H1 (cell line): ENCODE results near the gene LMX1B. TPM values are rescaled to one million over a fixed set of nuclear protein-coding genes. Genes with fewer than 3 reads are reported as not detected.

Experiments
- CTCF ChIA-PET: fragments of 300-600 bp; sonication (Branson Sonifier 250); formaldehyde crosslinking; loops from one replicate; lab custom pipeline; 2021; ENCODE audit not compliant: partially characterized antibody; lab: Charles Lee
- POLR2A ChIA-PET: fragments of 300-600 bp; sonication (Branson Sonifier 250); formaldehyde crosslinking; loops from one replicate; lab custom pipeline; 2021; ENCODE audit warnings: inconsistent platforms; ENCODE audit not compliant: partially characterized antibody; lab: Charles Lee
- DNase-seq, 2 experiments: peaks; one replicate each; pipeline versions ENCODE4 v3.0.0 to v3.0.0-alpha.2; 2010 to 2022; ENCODE audit warnings: low spot score in 2 of 2, low read depth in 1 of 2, mixed read lengths in 1 of 2
- FAIRE-seq: peaks from 2 replicates; lab custom pipeline; 2011; peaks lifted over from hg19 to GRCh38; lab: Jason Lieb, UNC
- H2AFZ ChIP-seq: 2 replicates; pipeline ENCODE4 v1.8.1; 2012; ENCODE audit warnings: low read length, inconsistent platforms
- H2AK5ac ChIP-seq: 2 replicates; pipeline ENCODE4 v1.6.1; 2013; ENCODE audit warnings: low read depth, low read length
- H2BK120ac ChIP-seq: replicated peaks from 2 replicates; pipeline ENCODE3; 2013; ENCODE audit warnings: low read depth, low read length, inconsistent platforms
- H2BK12ac ChIP-seq: 2 replicates; pipeline ENCODE4 v1.6.1; 2013; ENCODE audit warnings: low read depth, low read length
- H2BK15ac ChIP-seq: 2 replicates; pipeline ENCODE4 v1.6.1; 2013; ENCODE audit warnings: low read length
- H2BK20ac ChIP-seq: 2 replicates; pipeline ENCODE4 v1.6.1; 2013; ENCODE audit warnings: low read length
- H2BK5ac ChIP-seq: 2 replicates; pipeline ENCODE4 v1.6.1; 2013; ENCODE audit warnings: low read depth, low read length
- H3K14ac ChIP-seq: 2 replicates; pipeline ENCODE4 v1.6.1; 2013; ENCODE audit warnings: inconsistent platforms; ENCODE audit not compliant: insufficient read length
- H3K18ac ChIP-seq: 2 replicates; pipeline ENCODE4 v1.6.1; 2013; ENCODE audit warnings: low read length; ENCODE audit errors: extremely low read depth
- H3K23ac ChIP-seq: 2 replicates; pipeline ENCODE4 v1.6.1; 2013; ENCODE audit warnings: inconsistent platforms; ENCODE audit not compliant: insufficient read length
- H3K23me2 ChIP-seq: 2 replicates; pipeline ENCODE4 v1.6.1; 2013; ENCODE audit warnings: low read depth, low read length
- H3K27ac ChIP-seq: 2 replicates; pipeline ENCODE4 v1.6.1; 2011; ENCODE audit warnings: low read depth, low read length, inconsistent platforms
- H3K27me3 ChIP-seq, 4 experiments: replicated peaks in 1 of 4; 1 replicate in 1 of 4; 2 replicates in 3 of 4; pipeline versions ENCODE4 v1.6.1 to v1.8.1; 2011 to 2013; ENCODE audit warnings: low read length in 3 of 4, mild to moderate bottlenecking in 3 of 4, inconsistent platforms in 2 of 4, mixed read lengths in 2 of 4, moderate library complexity in 1 of 4; ENCODE audit not compliant: control insufficient read depth in 3 of 4, insufficient read depth in 3 of 4; ENCODE audit errors: extremely low read depth in 1 of 4
- H3K36me3 ChIP-seq, 4 experiments: 2 replicates each; pipeline versions ENCODE4 v1.6.1 to v1.8.1; 2011 to 2013; ENCODE audit warnings: mild to moderate bottlenecking in 4 of 4, low read length in 3 of 4, moderate library complexity in 2 of 4, control low read depth in 1 of 4, inconsistent platforms in 1 of 4; ENCODE audit not compliant: insufficient read depth in 4 of 4, control insufficient read depth in 2 of 4
- H3K4ac ChIP-seq: replicated peaks from 2 replicates; pipeline ENCODE3; 2013; ENCODE audit warnings: low read length, low read depth, mixed read lengths, inconsistent platforms; ENCODE audit not compliant: insufficient read length
- H3K4me1 ChIP-seq, 4 experiments: replicated peaks in 1 of 4; 1 replicate in 1 of 4; 2 replicates in 3 of 4; pipeline versions ENCODE4 v1.6.1 to v1.8.1; 2011 to 2013; ENCODE audit warnings: low read length in 3 of 4, inconsistent platforms in 2 of 4, mixed read lengths in 1 of 4; ENCODE audit not compliant: insufficient read depth in 4 of 4, control insufficient read depth in 3 of 4
- H3K4me2 ChIP-seq, 2 experiments: 2 replicates each; pipeline versions ENCODE4 v1.6.1 to v1.8.1; 2011 to 2013; ENCODE audit warnings: low read depth in 2 of 2, low read length in 2 of 2, control low read depth in 1 of 2, inconsistent platforms in 1 of 2, mild to moderate bottlenecking in 1 of 2; ENCODE audit not compliant: insufficient read depth in 1 of 2
- H3K4me3 ChIP-seq, 4 experiments: fragments of 200-600, 300-600 bp in 1 of 4; sonication (generic), shearing (Covaris generic), sonication (Bioruptor Twin) in 1 of 4; 2 replicates each; pipeline versions ENCODE4 v1.5.1 to v1.8.1; 2011 to 2016; ENCODE audit warnings: low read length in 4 of 4, low read depth in 3 of 4, control low read depth in 2 of 4, inconsistent platforms in 2 of 4, mild to moderate bottlenecking in 2 of 4, mixed read lengths in 1 of 4, moderate library complexity in 1 of 4; ENCODE audit not compliant: insufficient read depth in 2 of 4; ENCODE audit errors: extremely low read depth in 1 of 4
- H3K56ac ChIP-seq: replicated peaks from 2 replicates; pipeline ENCODE3; 2013; ENCODE audit warnings: low read depth, mild to moderate bottlenecking, mixed read lengths, low read length, inconsistent platforms; ENCODE audit not compliant: insufficient read length
- H3K79me1 ChIP-seq: 2 replicates; pipeline ENCODE4 v1.6.1; 2013; ENCODE audit warnings: low read depth, low read length, control low read depth
- H3K79me2 ChIP-seq, 2 experiments: 2 replicates each; pipeline versions ENCODE4 v1.6.1 to v1.8.1; 2012 to 2013; ENCODE audit warnings: low read length in 2 of 2, mild to moderate bottlenecking in 2 of 2, inconsistent platforms in 1 of 2; ENCODE audit not compliant: insufficient read depth in 2 of 2, control insufficient read depth in 1 of 2
- H3K9ac ChIP-seq, 4 experiments: replicated peaks in 1 of 4; 1 replicate in 1 of 4; 2 replicates in 3 of 4; pipeline versions ENCODE4 v1.6.1 to v1.8.1; 2011 to 2013; ENCODE audit warnings: low read depth in 3 of 4, low read length in 3 of 4, control low read depth in 2 of 4, mild to moderate bottlenecking in 2 of 4, moderate library complexity in 2 of 4, inconsistent platforms in 1 of 4; ENCODE audit errors: extremely low read depth in 1 of 4
- H3K9me3 ChIP-seq, 2 experiments: 2 replicates each; pipeline versions ENCODE4 v1.6.1 to v1.8.1; 2012 to 2013; ENCODE audit warnings: mild to moderate bottlenecking in 2 of 2, moderate library complexity in 2 of 2, control low read depth in 1 of 2, inconsistent platforms in 1 of 2, low read depth in 1 of 2, low read length in 1 of 2, mixed read lengths in 1 of 2; ENCODE audit not compliant: insufficient read depth in 2 of 2
- H4K20me1 ChIP-seq, 2 experiments: replicated peaks in 1 of 2; 2 replicates each; pipeline versions ENCODE3 to v1.8.1; 2011 to 2013; ENCODE audit warnings: inconsistent platforms in 2 of 2, low read length in 2 of 2, mild to moderate bottlenecking in 1 of 2; ENCODE audit not compliant: insufficient read depth in 2 of 2, control insufficient read depth in 1 of 2
- H4K5ac ChIP-seq: 2 replicates; pipeline ENCODE4 v1.6.1; 2013; ENCODE audit warnings: low read length, low read depth, mixed read lengths, inconsistent platforms; ENCODE audit not compliant: insufficient read length
- H4K8ac ChIP-seq: 2 replicates; pipeline ENCODE4 v1.8.0; 2013; ENCODE audit warnings: mild to moderate bottlenecking, moderate library complexity, low read length, inconsistent platforms; ENCODE audit not compliant: insufficient read depth; ENCODE audit errors: extremely low read depth
- H4K91ac ChIP-seq: replicated peaks from 2 replicates; pipeline ENCODE3; 2013; ENCODE audit warnings: low read length, mixed read lengths, inconsistent platforms; ENCODE audit not compliant: insufficient read length
- BCL11A ChIP-seq, 2 experiments: IDR thresholded peaks; one replicate each; pipeline ENCODE4 v1.6.1; 2011; ENCODE audit warnings: low read depth in 2 of 2, low read length in 2 of 2, mild to moderate bottlenecking in 2 of 2
- CHD2 ChIP-seq: IDR thresholded peaks from 2 replicates; pipeline ENCODE4 v1.6.1; 2012; ENCODE audit warnings: low read length, improper control_type of control experiment
- GABPA ChIP-seq: IDR thresholded peaks from 2 replicates; pipeline ENCODE4 v1.6.1; 2011; ENCODE audit warnings: mild to moderate bottlenecking, low read length, moderate library complexity, borderline replicate concordance; ENCODE audit not compliant: insufficient read depth
- KDM4A ChIP-seq: IDR thresholded peaks from one replicate; pipeline ENCODE4 v1.7.1; 2012; ENCODE audit warnings: low read depth, mild to moderate bottlenecking, moderate library complexity, low read length, inconsistent platforms; ENCODE audit not compliant: severe bottlenecking
- MAFK ChIP-seq: IDR thresholded peaks from 2 replicates; pipeline ENCODE4 v1.6.1; 2012; ENCODE audit warnings: low read depth, mild to moderate bottlenecking, improper control_type of control experiment, low read length
- PHF8 ChIP-seq: fragments of 200-600 bp; sonication (generic); conservative IDR thresholded peaks from 2 replicates; pipeline ENCODE4 v1.7.1; 2012; ENCODE audit warnings: low read depth, mild to moderate bottlenecking, inconsistent platforms, low read length, moderate library complexity
- RXRA ChIP-seq: IDR thresholded peaks from 2 replicates; pipeline ENCODE4 v1.6.1; 2011; ENCODE audit warnings: low read depth, mild to moderate bottlenecking, low read length, moderate library complexity; ENCODE audit not compliant: insufficient read depth
- SP2 ChIP-seq: IDR thresholded peaks from 2 replicates; pipeline ENCODE4 v1.6.1; 2012; ENCODE audit warnings: mild to moderate bottlenecking, low read length, inconsistent platforms
- YY1 ChIP-seq: IDR thresholded peaks from 2 replicates; pipeline ENCODE4 v1.6.1; 2011; ENCODE audit warnings: low read depth, mild to moderate bottlenecking, low read length
- WGBS, 2 experiments: shearing (Covaris generic) in 1 of 2; methylation state at CpG; one replicate each; pipeline versions ENCODE4 v1.1.6 to v1.1.7; 2013 to 2015; ENCODE audit warnings: low lambda C conversion rate in 2 of 2, mixed read lengths in 2 of 2, inconsistent platforms in 1 of 2, low coverage in 1 of 2, missing lambda C conversion rate in 1 of 2; ENCODE audit not compliant: insufficient replicate concordance in 2 of 2, insufficient coverage in 1 of 2, insufficient read length in 1 of 2; ENCODE audit errors: extremely low coverage in 1 of 2, missing lambda C conversion rate in 1 of 2; 5-methylcytosine and 5-hydroxymethylcytosine counted together
- polyA plus RNA-seq, 7 experiments: library from polyadenylated mRNA; depleted of rRNA in 3 of 7; stranded (reverse) in 5 of 7; unstranded in 2 of 7; fragments of >200 nt in 5 of 7; fragments of 200-250 nt in 2 of 7; gene quantifications; 1 replicate in 5 of 7; 2 replicates in 1 of 7; 4 replicates in 1 of 7; pipeline versions ENCODE4 v1.2.1 to v1.2.3, GENCODE V29; 2011 to 2013; ENCODE audit warnings: missing spikeins in 2 of 7, mixed read lengths in 2 of 7
- total RNA-seq: library from RNA; stranded (reverse); fragmentation: NEBNext Ultra II Directional; extraction: Animal tissue kit (Norgen Biotek cat#: 25700); gene quantifications from 2 replicates; pipeline ENCODE4 v1.2.1, GENCODE V29; 2021
- TF ChIP-seq, protein P1 (sequence below): IDR thresholded peaks from 2 replicates; pipeline ENCODE4 v1.6.1; 2011; ENCODE audit warnings: low read depth, mild to moderate bottlenecking, low read length; ENCODE audit not compliant: insufficient read depth
- TF ChIP-seq, protein P2 (sequence below): IDR thresholded peaks from 2 replicates; pipeline ENCODE4 v1.6.1; 2011; ENCODE audit warnings: low read length, improper control_type of control experiment
- TF ChIP-seq, protein P3 (sequence below): IDR thresholded peaks from 2 replicates; pipeline ENCODE4 v1.6.1; 2012; ENCODE audit warnings: inconsistent platforms

The LMX1B gene
- total and polyA plus RNA-seq, 2 of the 8 experiments (the other 6 are each of a cell fraction or from before 2014, with no cell fraction given) = 0.09 to 0.37 TPM

DNA sequence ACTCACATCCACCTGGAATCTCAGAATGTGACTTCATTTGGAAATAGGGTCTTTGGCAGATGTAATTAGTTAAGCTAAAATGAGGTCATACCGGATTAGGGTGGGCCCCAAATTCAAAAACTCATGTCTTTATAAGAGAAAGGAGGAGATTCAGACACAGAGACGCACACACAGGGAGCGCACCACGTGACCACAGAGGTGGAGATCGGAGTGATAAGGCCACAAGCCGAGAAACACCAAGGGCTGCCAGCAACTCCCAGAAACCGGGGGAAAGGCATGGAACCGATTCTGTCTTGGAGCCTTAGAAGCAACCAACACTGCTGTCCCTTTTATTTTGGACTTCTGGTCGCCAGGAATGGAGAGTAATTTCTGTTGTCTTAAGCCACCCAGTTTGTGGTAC, 31.8 kb upstream of the LMX1B start:
- H2BK20ac ChIP-seq = no peak overlapping the region
- H2BK15ac ChIP-seq = no peak overlapping the region
- no peak overlapping the region for H4K5ac ChIP-seq
- DNase-seq (no peak), FAIRE-seq (no peak)
- H3K4ac ChIP-seq = no peak overlapping the region
- H3K4me3 ChIP-seq = no peak overlapping the region
- no peaks in the 10 kb centered on the region for H3K23me2 ChIP-seq
- ChIA-PET CTCF (interaction anchor here (1.3 to 7.5 kb wide), 4 partner anchors 11 to 18 kb away, joined by 3 to 43 read pairs (median 12); no protein-coding TSS in a partner anchor), POLR2A (no interaction called here)
- no peak overlapping the region for H2AK5ac ChIP-seq
- H2BK12ac ChIP-seq = no peak overlapping the region
- H3K9ac ChIP-seq = no peak overlapping the region
- 89% methylated on average over 9 of the region's 9 CpGs; no CpG with 5 or more reads in 1 of the 2 experiments for WGBS, 2 experiments
- no peak overlapping the region for H2BK5ac ChIP-seq
- H3K79me2 ChIP-seq = no peaks in the 10 kb centered on the region
- H3K18ac ChIP-seq = no peak overlapping the region
- no peak overlapping the region for H3K23ac ChIP-seq
- H3K4me1 ChIP-seq = peaks cover 0 to 7% (median 3%) of the 10 kb centered on the region in 4 experiments; a peak in 4 of 7 replicates
- H4K8ac ChIP-seq = no peak overlapping the region
- H4K91ac ChIP-seq = no peak overlapping the region
- H3K9me3 ChIP-seq = no peaks in the 10 kb centered on the region
- no peaks in the 10 kb centered on the region for H3K79me1 ChIP-seq
- H2BK120ac ChIP-seq = no peak overlapping the region
- no peaks in the 10 kb centered on the region for H4K20me1 ChIP-seq
- TF ChIP-seq, protein P1, sequence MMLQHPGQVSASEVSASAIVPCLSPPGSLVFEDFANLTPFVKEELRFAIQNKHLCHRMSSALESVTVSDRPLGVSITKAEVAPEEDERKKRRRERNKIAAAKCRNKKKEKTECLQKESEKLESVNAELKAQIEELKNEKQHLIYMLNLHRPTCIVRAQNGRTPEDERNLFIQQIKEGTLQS = no peak
- TF ChIP-seq PHF8 (no peak), CHD2 (no peak), KDM4A (no peak), SP2 (no peak), RXRA (no peak), BCL11A (IDR thresholded peaks at IDR 0.05; ENCODE audit: low read depth in 2 of 2, low read length in 2 of 2) (no peak), GABPA (no peak), YY1 (no peak), MAFK (no peak)
- TF ChIP-seq, protein P2, sequence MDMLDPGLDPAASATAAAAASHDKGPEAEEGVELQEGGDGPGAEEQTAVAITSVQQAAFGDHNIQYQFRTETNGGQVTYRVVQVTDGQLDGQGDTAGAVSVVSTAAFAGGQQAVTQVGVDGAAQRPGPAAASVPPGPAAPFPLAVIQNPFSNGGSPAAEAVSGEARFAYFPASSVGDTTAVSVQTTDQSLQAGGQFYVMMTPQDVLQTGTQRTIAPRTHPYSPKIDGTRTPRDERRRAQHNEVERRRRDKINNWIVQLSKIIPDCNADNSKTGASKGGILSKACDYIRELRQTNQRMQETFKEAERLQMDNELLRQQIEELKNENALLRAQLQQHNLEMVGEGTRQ = no peak
- TF ChIP-seq, protein P3, sequence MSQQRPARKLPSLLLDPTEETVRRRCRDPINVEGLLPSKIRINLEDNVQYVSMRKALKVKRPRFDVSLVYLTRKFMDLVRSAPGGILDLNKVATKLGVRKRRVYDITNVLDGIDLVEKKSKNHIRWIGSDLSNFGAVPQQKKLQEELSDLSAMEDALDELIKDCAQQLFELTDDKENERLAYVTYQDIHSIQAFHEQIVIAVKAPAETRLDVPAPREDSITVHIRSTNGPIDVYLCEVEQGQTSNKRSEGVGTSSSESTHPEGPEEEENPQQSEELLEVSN = no peak
- H3K14ac ChIP-seq = no peak overlapping the region
- no peaks in the 10 kb centered on the region for H3K36me3 ChIP-seq
- H3K27me3 ChIP-seq = 0 out of 7 replicates have a peak, but pooled peaks cover 0 to 2% (median 0%) of the 10 kb centered on the region in 4 experiments
- no peak overlapping the region for H3K27ac ChIP-seq
- no peak overlapping the region for H3K56ac ChIP-seq
- no peak overlapping the region for H2AFZ ChIP-seq
- H3K4me2 ChIP-seq = no peak overlapping the region
